Fibroblast of mammary gland (primary cell): Measurements from ENCODE around the gene RHOJ.
A peak's percentile ranks its signal among the peaks of the same experiment; 100 is the strongest.

ENCODE experiments used
- DNase-seq: peaks from one replicate; pipeline ENCODE4 v3.0.0-alpha.2; 2010; ENCODE audit warnings: low read depth
- H3K4me3 ChIP-seq: 2 replicates; pipeline ENCODE4 v1.5.1; 2011; ENCODE audit warnings: low read depth, mild to moderate bottlenecking, low read length, moderate library complexity; ENCODE audit not compliant: control insufficient read depth
- CTCF ChIP-seq: conservative IDR thresholded peaks from 2 replicates; pipeline ENCODE4 v1.5.1; 2011; ENCODE audit warnings: low read depth, low read length, inconsistent platforms; ENCODE audit not compliant: control insufficient read depth, insufficient read depth

RHOJ gene

GRCh38 chr14:63191211-63191610 is 13.0 kb upstream of the RHOJ start:
- no peak for TF ChIP-seq CTCF
- H3K4me3 ChIP-seq = no peak overlapping the region
- no peak for DNase-seq

GRCh38 chr14:63192085-63192484 is 12.2 kb upstream of the RHOJ start:
- no peak for TF ChIP-seq CTCF
- peak; percentile 8 for DNase-seq
- H3K4me3 ChIP-seq = no peak overlapping the region

GRCh38 chr14:63193236-63193635 is 11.0 kb upstream of the RHOJ start:
- H3K4me3 ChIP-seq = no peak overlapping the region
- peak; percentile 34 for DNase-seq
- no peak for TF ChIP-seq CTCF

GRCh38 chr14:63200035-63200740 is 4.1 kb upstream of the RHOJ start:
- TF ChIP-seq CTCF = no peak
- DNase-seq = peak; percentile 5
- H3K4me3 ChIP-seq = no peak overlapping the region

- peak; percentile 5 for DNase-seq
- no peak overlapping the region for H3K4me3 ChIP-seq
- TF ChIP-seq CTCF = no peak
Measured at GRCh38 chr14:63200767-63201166, 3.5 kb upstream of the RHOJ start.

- no peak overlapping the region for H3K4me3 ChIP-seq
- TF ChIP-seq CTCF = no peak
- no peak for DNase-seq
Measured at GRCh38 chr14:63203015-63203414, 1.2 kb upstream of the RHOJ start.
